Stimulated activated CD4-positive, alpha-beta T cell treated with anti-CD3 and anti-CD28 coated beads, Interleukin-2, amount 100 ng/mL, for 4 hours (primary cell): ENCODE results near the gene MOAP1.
"Not testable (repeated sequence)": the region's sequence is repeated elsewhere in the genome, so short reads cannot be mapped to it uniquely, and the experiment has no call there.

Experiments used
- DNase-seq: peaks from one replicate; pipeline ENCODE4 v3.0.0-alpha.2; 2020; ENCODE audit warnings: low read depth

MOAP1 gene

GRCh38 chr14:93184391-93185348 lies at the start of gene MOAP1, which contains the start of gene LYSET:
TSS of gene MOAP1 (minus strand) at chr14:93184897. CDS start at chr14:93184242, 655 bp downstream.
TSS of gene LYSET (plus strand) at chr14:93185317. CDS start at chr14:93185406, 89 bp downstream.
- DNase-seq: peak; percentile 77

GRCh38 chr14:93233078-93233477 lies 48.4 kb upstream of the MOAP1 start:
- not testable (repeated sequence) for DNase-seq

- DNase-seq: no peak
Observed at GRCh38 chr14:93232159-93232558, 47.5 kb upstream of the MOAP1 start.

GRCh38 chr14:93231129-93231979 lies 46.7 kb upstream of the MOAP1 start:
- no peak for DNase-seq

GRCh38 chr14:93230539-93230938 lies 45.8 kb upstream of the MOAP1 start:
- no peak for DNase-seq

- DNase-seq: no peak
Observed at GRCh38 chr14:93228550-93228949, 43.9 kb upstream of the MOAP1 start.

- no peak for DNase-seq
Observed at GRCh38 chr14:93223565-93223964, 38.9 kb upstream of the MOAP1 start.

- DNase-seq: no peak
Observed at GRCh38 chr14:93220509-93220908, 35.8 kb upstream of the MOAP1 start.

GRCh38 chr14:93219103-93219726 lies 34.5 kb upstream of the MOAP1 start:
- peak; percentile 39 for DNase-seq

GRCh38 chr14:93214598-93214997 lies 29.9 kb upstream of the MOAP1 start:
- DNase-seq: no peak

GRCh38 chr14:93212432-93212831 lies 27.7 kb upstream of the MOAP1 start:
- no peak for DNase-seq

- no peak for DNase-seq
Observed at GRCh38 chr14:93207468-93208308, 23.0 kb upstream of the MOAP1 start.

- peak; percentile 80 for DNase-seq
Observed at GRCh38 chr14:93206793-93207467, 22.2 kb upstream of the MOAP1 start, which contains the start of the genes GON7 and UBR7. TSS of gene GON7 (minus strand) at chr14:93207065. CDS start at chr14:93207037, 28 bp downstream. TSS of gene UBR7 (plus strand) at chr14:93207256. CDS start at chr14:93207292, 36 bp downstream.

- no peak for DNase-seq
Observed at GRCh38 chr14:93201155-93201704, 16.5 kb upstream of the MOAP1 start.

- DNase-seq: no peak
Observed at GRCh38 chr14:93200553-93200952, 15.9 kb upstream of the MOAP1 start.

- no peak for DNase-seq
Observed at GRCh38 chr14:93199031-93199430, 14.3 kb upstream of the MOAP1 start.

GRCh38 chr14:93195316-93195999 lies 10.8 kb upstream of the MOAP1 start:
- DNase-seq: no peak

- no peak for DNase-seq
Observed at GRCh38 chr14:93186956-93187355, 2.3 kb upstream of the MOAP1 start.

- no peak for DNase-seq
Observed at GRCh38 chr14:93186466-93186865, 1.8 kb upstream of the MOAP1 start.

- DNase-seq: no peak
Observed at GRCh38 chr14:93185349-93185720, 638 bp upstream of the MOAP1 start.
